HL-60/S4 (cell line): Measurements from ENCODE around the gene CRK.

ENCODE experiments used
- in situ Hi-C: fragments of 300-500 bp; cut with MboI; formaldehyde crosslinking; loops from 2 replicates; pipeline ENCODE4 v1.14.3; 2022; ENCODE audit warnings: low sequenced_read_pairs

Gene CRK

GRCh38 chr17:1455797-1456599 is at the start of gene CRK:
Gene CRK (minus strand): TSS chr17:1456232. CDS start chr17:1456117, 115 bp downstream.
- in situ Hi-C loops = no loop called here

DNA sequence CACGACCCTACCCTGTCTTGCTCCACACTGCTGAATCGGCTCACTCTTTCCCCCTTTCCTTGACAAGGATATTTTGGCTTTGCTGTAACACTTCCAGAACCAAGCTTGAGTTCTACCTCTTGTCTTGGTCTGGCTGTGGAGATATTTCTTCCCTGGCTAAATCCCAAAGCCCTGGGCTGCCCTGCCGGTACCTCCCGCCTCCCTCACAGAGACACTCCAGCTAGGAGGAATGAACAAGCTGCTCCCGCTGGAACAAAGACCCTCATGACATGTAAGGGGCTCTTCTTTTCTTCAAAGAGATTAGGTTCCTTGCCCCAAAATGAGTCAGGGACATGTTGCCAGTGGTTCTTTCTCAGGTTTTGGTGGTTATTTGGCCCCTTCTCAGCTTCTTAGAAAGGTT is 49.6 kb upstream of the CRK start:
- in situ Hi-C loops = no loop called here

DNA sequence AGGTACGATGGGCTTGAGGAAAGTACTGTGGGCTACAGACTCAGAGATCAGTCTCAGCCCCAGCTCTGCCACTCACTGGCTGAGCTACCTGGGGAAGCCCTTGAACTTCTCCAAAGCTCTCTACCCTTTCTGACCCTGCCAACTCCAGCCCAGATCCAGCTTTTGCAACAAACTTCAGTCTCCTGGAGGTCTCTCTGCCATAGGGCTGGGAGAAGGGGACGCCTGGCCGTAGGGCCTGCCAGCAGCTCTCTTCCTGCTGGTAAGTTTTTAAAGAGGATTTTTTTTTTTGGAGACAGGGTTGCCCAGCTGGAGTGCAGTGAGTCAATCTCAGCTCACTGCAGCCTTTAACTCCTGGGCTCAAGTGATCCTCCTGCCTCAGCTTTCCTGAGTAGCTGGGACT is 48.8 kb upstream of the CRK start:
- in situ Hi-C loops = no loop called here

GRCh38 chr17:1503699-1504098 is 47.7 kb upstream of the CRK start:
- in situ Hi-C loops = no loop called here

DNA sequence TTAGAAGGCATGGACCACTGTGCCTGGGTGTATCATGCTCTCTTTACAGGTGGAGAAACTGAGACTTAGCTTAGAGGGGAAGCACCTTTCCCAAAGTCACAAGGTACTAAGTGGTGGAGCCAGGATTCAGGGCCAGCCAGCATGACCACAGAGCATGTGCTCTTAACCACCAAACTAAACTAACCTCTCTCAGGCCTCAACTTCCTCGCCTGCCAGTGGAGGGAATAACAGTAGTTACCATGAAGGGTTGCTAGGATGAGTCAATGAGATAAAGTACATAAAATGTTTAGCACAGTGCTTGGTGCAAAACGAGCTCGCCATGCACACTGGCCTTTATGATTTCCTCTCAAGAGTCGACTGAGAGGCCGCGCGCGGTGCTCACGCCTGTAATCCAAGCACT is 42.8 kb upstream of the CRK start:
- in situ Hi-C loops = no loop called here

DNA sequence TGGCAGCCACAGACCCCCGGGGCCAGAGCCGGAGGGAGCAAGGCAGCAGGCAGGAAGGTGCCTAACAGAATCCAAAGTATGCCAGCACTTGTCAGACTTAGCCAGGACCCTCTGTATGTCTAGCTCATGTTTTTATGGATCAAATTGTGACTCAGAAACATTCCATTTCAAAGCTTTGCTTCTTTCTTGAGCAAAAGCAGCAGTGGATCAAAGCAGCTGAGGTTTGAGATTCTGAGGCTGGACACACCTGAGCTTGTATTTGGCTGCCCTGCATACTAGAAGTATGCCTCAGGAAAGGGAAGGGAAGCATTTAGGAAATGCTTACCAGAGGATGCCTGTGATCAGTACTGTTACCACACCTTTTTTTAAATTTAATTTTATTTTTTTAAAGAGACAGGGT is 42.2 kb upstream of the CRK start:
- in situ Hi-C loops = no loop called here

DNA sequence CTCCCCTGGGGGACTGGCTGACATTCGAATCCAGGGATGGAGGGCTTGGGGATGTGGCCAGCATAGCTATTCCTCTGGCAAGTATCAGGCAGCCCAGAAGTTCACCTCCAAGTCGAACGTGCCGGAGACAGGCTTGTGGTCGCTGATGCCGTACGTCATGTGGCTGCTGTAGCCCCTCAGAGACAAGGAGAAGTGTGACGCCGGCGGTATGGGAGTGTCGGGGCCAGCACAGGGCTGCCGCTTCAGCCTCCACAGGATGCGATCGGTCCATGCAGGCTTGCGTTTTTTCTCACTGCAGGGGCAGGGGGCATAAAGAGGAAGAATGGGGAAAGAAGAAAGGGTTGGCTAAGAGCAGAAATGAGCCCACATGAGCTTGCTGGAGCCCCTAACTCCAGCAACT is 41.8 kb upstream of the CRK start:
- in situ Hi-C loops = no loop called here

GRCh38 chr17:1496869-1497268 is 40.8 kb upstream of the CRK start:
- in situ Hi-C loops = no loop called here

DNA sequence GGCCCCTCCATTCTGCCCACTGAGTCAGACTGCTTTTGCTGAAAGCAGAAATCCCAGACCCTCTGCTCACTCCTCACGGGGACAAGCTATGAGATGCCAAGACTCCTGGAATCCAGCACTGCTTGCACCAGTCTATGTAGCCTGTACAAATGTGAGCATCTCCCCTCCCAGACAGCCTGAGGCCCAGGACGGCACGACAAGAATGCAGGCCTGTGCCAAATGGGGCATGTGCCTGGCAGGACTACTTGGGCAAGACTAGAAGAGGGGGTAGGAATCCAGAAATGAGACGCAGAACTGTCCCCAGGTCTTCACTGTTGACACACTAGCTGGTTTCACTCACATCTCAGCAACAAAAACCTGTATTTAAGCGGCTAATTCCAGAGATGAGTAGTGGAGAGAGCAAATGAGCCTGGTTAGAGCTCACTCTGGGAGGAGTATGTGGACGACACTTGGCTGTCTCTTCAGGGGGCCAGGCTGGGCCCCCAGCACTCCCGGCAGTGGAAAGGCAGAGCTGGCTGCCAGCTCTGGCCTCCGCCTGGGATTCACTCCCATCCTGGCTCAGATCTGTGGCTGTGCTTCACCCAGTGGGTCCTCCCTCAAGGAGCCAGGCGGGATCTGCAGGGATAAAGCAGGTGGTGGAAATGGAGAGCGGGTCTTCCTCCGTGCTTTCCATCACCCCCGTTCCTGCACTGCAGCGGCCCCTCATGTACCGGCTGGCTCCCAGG is 39.4 kb upstream of the CRK start:
- in situ Hi-C loops = no loop called here

DNA sequence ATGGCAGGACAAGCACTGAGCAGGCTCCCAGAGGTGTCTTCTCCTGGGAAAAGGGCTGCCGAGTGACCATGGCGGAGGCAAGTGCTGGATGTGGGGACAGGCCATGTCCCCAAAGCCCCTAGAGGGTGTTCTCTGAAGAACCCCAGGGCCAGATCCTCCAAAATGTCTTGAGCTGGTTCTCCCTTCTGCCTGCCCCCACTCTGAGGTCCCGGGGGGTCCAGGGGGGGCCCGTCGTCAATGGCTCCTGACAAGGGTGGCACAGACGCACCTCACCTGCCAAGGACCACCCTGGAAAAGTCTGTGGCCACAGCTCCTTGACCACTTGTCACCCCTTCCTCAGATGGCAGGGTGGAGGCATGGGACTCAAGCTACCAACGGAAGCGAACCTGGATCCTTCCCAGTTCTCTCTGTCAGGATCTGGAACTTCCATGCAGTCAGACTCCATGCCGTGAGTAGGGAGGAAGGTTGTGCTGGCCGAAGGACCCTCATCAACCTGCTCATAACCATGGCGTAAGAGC is 38.8 kb upstream of the CRK start:
- in situ Hi-C loops = no loop called here

- in situ Hi-C loops = no loop called here
These were observed 38.2 kb upstream of the CRK start for GRCh38 chr17:1494203-1494602.

GRCh38 chr17:1493291-1493980 is 37.4 kb upstream of the CRK start:
- in situ Hi-C loops = no loop called here

- in situ Hi-C loops = no loop called here
These were observed 36.5 kb upstream of the CRK start, which contains the start of gene MYO1C for GRCh38 chr17:1492249-1493206. Gene MYO1C (minus strand): TSS chr17:1492686. CDS start chr17:1492487, 199 bp downstream.

- in situ Hi-C loops = no loop called here
These were observed 35.6 kb upstream of the CRK start for GRCh38 chr17:1491443-1492248.

- in situ Hi-C loops = no loop called here
These were observed 34.8 kb upstream of the CRK start for GRCh38 chr17:1490643-1491442.

GRCh38 chr17:1488826-1489270 is 32.8 kb upstream of the CRK start:
- in situ Hi-C loops = no loop called here

GRCh38 chr17:1487939-1488825 is 32.1 kb upstream of the CRK start:
- in situ Hi-C loops = no loop called here
